IMR-90 (cell line): Measurements from ENCODE around the gene FAM120A. TPM values are rescaled to one million over a fixed set of nuclear protein-coding genes. Genes with fewer than 3 reads are reported as not detected.

Source experiments
- microRNA-seq, 2 experiments: library from miRNA; stranded (forward) in 1 of 2; unstranded in 1 of 2; fragments of 10-50 nt in 1 of 2; fragments of <30 nt in 1 of 2; gene quantifications in 1 of 2; microRNA quantifications in 1 of 2; one replicate each; pipeline versions ENCODE3 to v1.1.0; 2013 to 2020; ENCODE audit not compliant: insufficient read depth in 1 of 2, insufficient read length in 1 of 2, unreplicated experiment in 1 of 2
- polyA plus RNA-seq, 3 experiments: library from polyadenylated mRNA; depleted of rRNA; stranded (reverse); fragments of >200 nt; gene quantifications; 2 replicates each; pipeline ENCODE4 v1.2.3, GENCODE V29; 2012; ENCODE audit warnings: low replicate concordance in 1 of 3
- small RNA-seq, 5 experiments: library from RNA; depleted of rRNA; stranded (forward); fragments of <200 nt; gene quantifications; one replicate each; pipeline ENCODE3, GENCODE V24; 2012
- total RNA-seq: library from RNA; depleted of rRNA; stranded (reverse); fragments of >200 nt; gene quantifications from 2 replicates; pipeline ENCODE4 v1.2.3, GENCODE V29; 2012; rRNA removed

The FAM120A gene
- total and polyA plus RNA-seq, 2 of the 4 experiments (the other 2 are of a cell fraction) = 61.6 to 75.1 TPM

Small RNAs within 50 kb of the gene (microRNA-seq; reads per million reads assigned to microRNA genes)
- gene MIR548AU (ENCODE audit: unreplicated experiment) (not detected), gene RF00019 (ENCODE audit: insufficient read depth, insufficient read length) (not detected)

Small RNAs within 50 kb of the gene (small RNA-seq; reads per million reads assigned to genes)
- gene RF00019 = 0 reads per million in 5 experiments

Other genes with a start within 250 kb of the FAM120A start
- 22.2 and 24.7 TPM in 2 replicates for gene FAM120AOS, start 1.9 kb downstream of the FAM120A start, total RNA-seq
- 21.7 and 22.7 TPM in 2 replicates for gene FAM120AOS, start 1.9 kb downstream of the FAM120A start, polyA plus RNA-seq (2012; rRNA removed)
- 5.9 and 6.9 TPM in 2 replicates for gene PHF2, start 124.9 kb downstream of the FAM120A start, total RNA-seq
- gene PHF2, start 124.9 kb downstream of the FAM120A start, polyA plus RNA-seq (2012; rRNA removed) = 9.5 and 9.6 TPM in 2 replicates